ENCODE data around the gene SHC3. TPM values are rescaled to one million over a fixed set of nuclear protein-coding genes. Genes with fewer than 3 reads are reported as not detected.

SHC3 gene
- total RNA-seq, 2 donors from 2014 or later, result 1.0 to 1.7 TPM

- peaks cover 0 to 10% of the 10 kb centered on the region in 2 donors for H3K4me1 ChIP-seq
- no peak overlapping the region for H3K27ac ChIP-seq
- no peaks in the 10 kb centered on the region for H3K9me3 ChIP-seq
- H3K27me3 ChIP-seq, result no peaks in the 10 kb centered on the region
- H3K36me3 ChIP-seq, result no peaks in the 10 kb centered on the region
- H3K4me3 ChIP-seq, result no peak overlapping the region
- DNase-seq (ENCODE audit: low spot score), result no peak
- no peak for TF ChIP-seq CTCF (IDR thresholded peaks at IDR 0.05)
These were observed 44.9 kb upstream of the SHC3 start for GRCh38 chr9:89223396-89223977.

- TF ChIP-seq CTCF (IDR thresholded peaks at IDR 0.05), result no peak
- H3K4me1 ChIP-seq, result no peaks in the 10 kb centered on the region
- DNase-seq (ENCODE audit: low spot score), result no peak
- no peaks in the 10 kb centered on the region for H3K9me3 ChIP-seq
- H3K27me3 ChIP-seq, result no peaks in the 10 kb centered on the region
- H3K36me3 ChIP-seq, result no peaks in the 10 kb centered on the region
- no peak overlapping the region for H3K27ac ChIP-seq
- no peak overlapping the region for H3K4me3 ChIP-seq
These were observed 41.0 kb upstream of the SHC3 start for GRCh38 chr9:89219637-89220036.

- Histone ChIP-seq H3K27me3 (no peaks in the 10 kb centered on the region), H3K9me3 (no peaks in the 10 kb centered on the region), H3K27ac (no peak overlapping the region), H3K4me1 (no peaks in the 10 kb centered on the region), H3K36me3 (no peaks in the 10 kb centered on the region), H3K4me3 (no peak overlapping the region)
- no peak for DNase-seq (ENCODE audit: low spot score)
- TF ChIP-seq CTCF (IDR thresholded peaks at IDR 0.05), result no peak
These were observed 39.7 kb upstream of the SHC3 start for GRCh38 chr9:89218040-89218928.

- H3K36me3 ChIP-seq, result no peaks in the 10 kb centered on the region
- DNase-seq (ENCODE audit: low spot score), result no peak
- no peak overlapping the region for H3K27ac ChIP-seq
- no peak overlapping the region for H3K4me3 ChIP-seq
- no peaks in the 10 kb centered on the region for H3K27me3 ChIP-seq
- H3K4me1 ChIP-seq, result no peaks in the 10 kb centered on the region
- no peak for TF ChIP-seq CTCF (IDR thresholded peaks at IDR 0.05)
- H3K9me3 ChIP-seq, result peaks cover 0 to 4% of the 10 kb centered on the region in 2 donors
These were observed 36.7 kb upstream of the SHC3 start for GRCh38 chr9:89215342-89215741.

- Histone ChIP-seq H3K27ac (no peak overlapping the region), H3K36me3 (no peaks in the 10 kb centered on the region), H3K27me3 (no peaks in the 10 kb centered on the region), H3K4me1 (no peaks in the 10 kb centered on the region), H3K4me3 (no peak overlapping the region), H3K9me3 (peaks cover 0 to 4% of the 10 kb centered on the region in 2 donors)
- no peak for TF ChIP-seq CTCF (IDR thresholded peaks at IDR 0.05)
- no peak for DNase-seq (ENCODE audit: low spot score)
These were observed 34.8 kb upstream of the SHC3 start for GRCh38 chr9:89213396-89213880.

Measured in right atrium auricular region (tissue), 2 donors.